HG03039 (cell line): Measurements from ENCODE around the gene PLEKHB2.
"Not testable (repeated sequence)": the region's sequence is repeated elsewhere in the genome, so short reads cannot be mapped to it uniquely, and the experiment has no call there.

Experiments used
- ATAC-seq: cut with Tn5 transposase; IDR thresholded peaks from one replicate; pipeline ENCODE4 v1.9.1; 2021; ENCODE audit warnings: mild to moderate bottlenecking, moderate library complexity; ENCODE audit not compliant: unreplicated experiment

Gene PLEKHB2

DNA sequence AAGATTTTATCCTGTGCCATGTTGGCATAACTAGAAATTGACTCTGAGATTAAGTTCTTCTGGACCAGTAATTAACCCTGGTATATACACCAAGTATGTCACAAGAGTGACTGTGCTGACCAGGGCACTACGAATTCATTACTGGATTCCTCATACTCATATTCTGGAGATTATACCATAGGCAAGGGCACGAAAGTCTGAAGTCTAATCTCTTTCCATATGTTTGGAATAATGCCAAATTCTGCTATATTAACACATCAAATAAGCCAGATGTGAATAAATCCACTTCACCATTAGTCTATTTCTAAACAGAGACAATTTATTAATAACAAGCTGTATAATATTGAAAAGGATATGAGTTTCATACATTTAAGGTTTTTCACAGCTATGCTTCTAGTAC, 91.0 kb downstream of the PLEKHB2 start:
- ATAC-seq: not testable (repeated sequence)
